HG03521 (cell line): ENCODE data around the gene MAGEB6B.
"Not testable (repeated sequence)": the region's sequence is repeated elsewhere in the genome, so short reads cannot be mapped to it uniquely, and the experiment has no call there.

Experiments
- ATAC-seq: cut with Tn5 transposase; IDR thresholded peaks from one replicate; pipeline ENCODE4 v1.9.1; 2021; ENCODE audit warnings: mild to moderate bottlenecking, moderate library complexity; ENCODE audit not compliant: unreplicated experiment

MAGEB6B gene

GRCh38 chrX:26160301-26160700 is at the start of gene MAGEB6B:
Gene MAGEB6B (plus strand): TSS chrX:26160601. CDS start chrX:26160601, 0 bp downstream.
- no peak for ATAC-seq

- no peak for ATAC-seq
These were observed 22.1 kb upstream of the MAGEB6B start, which contains the start of gene MAGEB18 for GRCh38 chrX:26138274-26138673. Gene MAGEB18 (plus strand): TSS chrX:26138343. CDS start chrX:26138986, 643 bp downstream.

- ATAC-seq = no peak
These were observed 14.4 kb upstream of the MAGEB6B start for GRCh38 chrX:26146024-26146423.

GRCh38 chrX:26192204-26192603 is 31.8 kb downstream of the MAGEB6B start, which contains the start of gene MAGEB6:
Gene MAGEB6 (plus strand): TSS chrX:26192440. CDS start chrX:26193847, 1,407 bp downstream.
- ATAC-seq = no peak

GRCh38 chrX:26203561-26203960 is 43.2 kb downstream of the MAGEB6B start:
- ATAC-seq = no peak

- not testable (repeated sequence) for ATAC-seq
These were observed 44.3 kb downstream of the MAGEB6B start for GRCh38 chrX:26204717-26205116.

GRCh38 chrX:26208012-26208411 is 47.6 kb downstream of the MAGEB6B start:
- no peak for ATAC-seq
